B cell (primary cell): ENCODE results near the gene DBP. TPM values are rescaled to one million over a fixed set of nuclear protein-coding genes. Genes with fewer than 3 reads are reported as not detected.

Source experiments
- ATAC-seq: fragments of 200-7000 bp; cut with Tn5 transposase; one replicate; pipeline ENCODE4 v1.10.0; 2021; ENCODE audit warnings: low read depth, mild to moderate bottlenecking, moderate number of reproducible peaks, moderate library complexity
- CTCF ChIA-PET: fragments of 350-600 bp; sonication (Branson Sonifier 250); formaldehyde crosslinking; loops from one replicate; lab custom pipeline; 2021; ENCODE audit warnings: antibody characterized with exemption, inconsistent platforms; lab: Charles Lee
- POLR2A ChIA-PET: fragments of 350-600 bp; sonication (Branson Sonifier 250); formaldehyde crosslinking; loops from one replicate; lab custom pipeline; 2021; ENCODE audit warnings: antibody characterized with exemption; lab: Charles Lee
- DNase-seq: peaks from one replicate; pipeline ENCODE4 v3.0.0; 2013
- H2AFZ ChIP-seq: 2 replicates; pipeline ENCODE4 v1.6.1; 2012; ENCODE audit warnings: mild to moderate bottlenecking, low read depth, low read length; ENCODE audit not compliant: insufficient read depth, poor library complexity, severe bottlenecking
- H3K27ac ChIP-seq, 2 donors: 1 replicate in 1 of 2; 2 replicates in 1 of 2; pipeline ENCODE4 v1.5.1; 2012 to 2013; ENCODE audit warnings: low read length in 2 of 2, mild to moderate bottlenecking in 2 of 2, moderate library complexity in 1 of 2
- H3K27me3 ChIP-seq, 4 experiments: fragments of 200-600 bp in 1 of 4; sonication (generic) in 1 of 4; replicated peaks in 1 of 4; 1 replicate in 2 of 4; 2 replicates in 2 of 4; pipeline versions ENCODE4 v1.6.1 to v1.7.0; 2013 to 2016; ENCODE audit warnings: low read length in 3 of 4, mild to moderate bottlenecking in 2 of 4, mixed read lengths in 1 of 4, moderate library complexity in 1 of 4; ENCODE audit not compliant: insufficient read depth in 4 of 4, control insufficient read depth in 3 of 4; ENCODE audit errors: control extremely low read depth in 1 of 4
- H3K36me3 ChIP-seq, 2 experiments: replicated peaks in 1 of 2; 1 replicate in 1 of 2; 2 replicates in 1 of 2; pipeline versions ENCODE4 v1.6.1 to v1.7.1; 2013; ENCODE audit warnings: low read length in 1 of 2; ENCODE audit not compliant: insufficient read depth in 2 of 2, control insufficient read depth in 1 of 2; ENCODE audit errors: control extremely low read depth in 1 of 2, extremely low read depth in 1 of 2
- H3K4me1 ChIP-seq, 2 donors: fragments of 200-600 bp in 1 of 2; sonication (generic) in 1 of 2; 1 replicate in 1 of 2; 2 replicates in 1 of 2; pipeline versions ENCODE4 v1.5.1 to v1.6.1; 2013 to 2017; ENCODE audit warnings: low read length in 2 of 2; ENCODE audit not compliant: control insufficient read depth in 2 of 2, insufficient read depth in 2 of 2
- H3K4me2 ChIP-seq: replicated peaks from 2 replicates; pipeline ENCODE3; 2012; ENCODE audit warnings: mild to moderate bottlenecking, low read depth, low read length; ENCODE audit not compliant: poor library complexity, severe bottlenecking
- H3K4me3 ChIP-seq, 5 experiments: fragments of 200-600 bp in 1 of 5; sonication (generic) in 1 of 5; 1 replicate in 3 of 5; 2 replicates in 2 of 5; pipeline versions ENCODE4 v1.5.1 to v1.7.0; 2011 to 2016; ENCODE audit warnings: low read length in 4 of 5, mild to moderate bottlenecking in 4 of 5, low read depth in 2 of 5, control low read depth in 1 of 5, moderate library complexity in 1 of 5; ENCODE audit not compliant: insufficient read depth in 1 of 5; ENCODE audit errors: control extremely low read depth in 1 of 5, extremely low read depth in 1 of 5
- H3K79me2 ChIP-seq: fragments of 200-600 bp; sonication (generic); one replicate; pipeline ENCODE4 v1.6.0; 2016; ENCODE audit warnings: low read length; ENCODE audit not compliant: control insufficient read depth, insufficient read depth
- H3K9ac ChIP-seq: fragments of 200-600 bp; sonication (generic); 2 replicates; pipeline ENCODE4 v1.6.1; 2017; ENCODE audit warnings: mild to moderate bottlenecking, low read length, moderate library complexity
- H3K9me3 ChIP-seq, 3 donors: one replicate each; pipeline versions ENCODE4 v1.6.1 to v1.7.1; 2013; ENCODE audit warnings: low read length in 2 of 3; ENCODE audit not compliant: control insufficient read depth in 2 of 3, insufficient read depth in 1 of 3; ENCODE audit errors: control extremely low read depth in 1 of 3
- H4K20me1 ChIP-seq: 2 replicates; pipeline ENCODE4 v1.6.0; 2012; ENCODE audit warnings: mild to moderate bottlenecking, low read length; ENCODE audit not compliant: insufficient read depth, control insufficient read depth, poor library complexity, severe bottlenecking
- H3K27ac Mint-ChIP-seq: one replicate; pipeline ENCODE4 v1.8.0; 2021; ENCODE audit warnings: mixed read lengths
- H3K27me3 Mint-ChIP-seq: one replicate; pipeline ENCODE4 v1.8.0; 2021; ENCODE audit warnings: mixed read lengths
- H3K4me1 Mint-ChIP-seq: one replicate; pipeline ENCODE4 v1.8.0; 2021; ENCODE audit warnings: mixed read lengths
- H3K4me3 Mint-ChIP-seq: one replicate; pipeline ENCODE4 v1.8.0; 2021; ENCODE audit warnings: mixed read lengths
- H3K9me3 Mint-ChIP-seq: one replicate; pipeline ENCODE4 v1.8.0; 2022; ENCODE audit warnings: mixed read lengths; ENCODE audit not compliant: insufficient read depth
- EZH2 ChIP-seq: IDR thresholded peaks from 2 replicates; pipeline ENCODE4 v1.6.1; 2012; ENCODE audit warnings: borderline replicate concordance, low read depth, mild to moderate bottlenecking, moderate library complexity, low read length; ENCODE audit not compliant: insufficient read depth, poor library complexity, severe bottlenecking
- WGBS: methylation state at CpG from one replicate; pipeline ENCODE4 v1.1.5; 2013; ENCODE audit warnings: missing lambda C conversion rate; ENCODE audit not compliant: insufficient coverage; 5-methylcytosine and 5-hydroxymethylcytosine counted together
- intact Hi-C: fragments of 100-400 bp; cut with micrococcal nuclease; formaldehyde crosslinking; loops from one replicate; pipeline ENCODE4 v1.10.0; 2022
- polyA plus RNA-seq: library from polyadenylated mRNA; depleted of rRNA; stranded (reverse); fragments of >200 nt; gene quantifications from 2 replicates; pipeline ENCODE4 v1.2.3, GENCODE V29; 2012
- total RNA-seq, 2 donors: library from RNA; stranded (reverse); fragments of 120-200 nt in 1 of 2; gene quantifications; 1 replicate in 1 of 2; 2 replicates in 1 of 2; pipeline versions ENCODE4 v1.2.3 to v1.2.4, GENCODE V29; 2013 to 2022
- TF ChIP-seq, protein P1 (sequence below): fragments of 200-600 bp; IDR thresholded peaks from one replicate; pipeline ENCODE4 v1.8.0; 2022; ENCODE audit warnings: antibody characterized with exemption, mild to moderate bottlenecking

The DBP gene
- total and polyA plus RNA-seq, 2 donors (not counting 1 experiment from before 2014, with no cell fraction given) = 23.5 to 33.0 TPM

DNA sequence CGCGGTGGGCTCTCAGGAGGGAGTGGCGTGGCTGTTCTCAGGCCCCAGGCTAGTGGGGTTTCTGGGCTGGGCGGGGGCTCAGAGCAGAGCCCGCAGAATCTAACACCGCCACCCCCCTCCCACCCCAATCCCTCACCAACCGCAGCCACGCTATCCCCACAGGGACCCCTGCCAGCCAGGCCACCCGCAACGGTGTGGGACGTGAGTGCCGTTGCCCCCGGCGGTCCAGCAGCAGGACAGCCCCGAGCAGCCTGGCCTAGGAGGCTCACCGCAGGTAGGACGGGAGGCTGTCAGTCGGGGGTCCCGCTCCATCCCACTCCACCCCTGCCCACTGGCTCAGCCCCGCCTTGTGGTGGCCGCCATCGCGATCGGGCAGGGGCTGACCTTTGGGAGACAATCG, 35.8 kb upstream of the DBP start, which contains the start of gene NTN5:
TSS of gene NTN5 (minus strand) at position 24 of the 400 bp plus-strand sequence. CDS start 2,031 bp downstream, outside the sequence.
- ATAC-seq (no peak), DNase-seq (no peak)
- Mint-ChIP-seq H3K4me1 (peaks cover 6% of the 10 kb centered on the region), H3K27ac (no peak within 1 kb of the TSS), H3K9me3 (peaks cover 3% of the 10 kb centered on the region), H3K27me3 (peaks cover 6% of the 10 kb centered on the region), H3K4me3 (no peak within 1 kb of the TSS)
- peaks cover 4 to 10% of the 10 kb centered on the region in 2 donors for H3K4me1 ChIP-seq
- H3K9me3 ChIP-seq = peaks cover 0 to 6% (median 0%) of the 10 kb centered on the region in 3 donors
- ChIA-PET POLR2A (interaction anchor here (0.6 kb wide), 1 partner anchor 278 kb away, joined by 3 read pairs; no protein-coding TSS in a partner anchor), CTCF (interaction anchor here (3.3 to 5.4 kb wide), 2 partner anchors 28 to 66 kb away, joined by 18 to 51 read pairs; partner anchors contain the start of gene CA11)
- no peaks in the 10 kb centered on the region for H3K36me3 ChIP-seq
- H4K20me1 ChIP-seq = no peaks in the 10 kb centered on the region
- H3K9ac ChIP-seq = no peak within 1 kb of the TSS
- no peak within 1 kb of the TSS for H3K27ac ChIP-seq
- no peak within 1 kb of the TSS for H3K4me2 ChIP-seq
- no peaks in the 10 kb centered on the region for H3K27me3 ChIP-seq
- no peaks in the 10 kb centered on the region for H3K79me2 ChIP-seq
- intact Hi-C loops = no loop called here
- H3K4me3 ChIP-seq = no peak within 1 kb of the TSS
- 92% methylated on average over 19 of the region's 25 CpGs for WGBS
- TF ChIP-seq EZH2 = no peak
- TF ChIP-seq, protein P1, sequence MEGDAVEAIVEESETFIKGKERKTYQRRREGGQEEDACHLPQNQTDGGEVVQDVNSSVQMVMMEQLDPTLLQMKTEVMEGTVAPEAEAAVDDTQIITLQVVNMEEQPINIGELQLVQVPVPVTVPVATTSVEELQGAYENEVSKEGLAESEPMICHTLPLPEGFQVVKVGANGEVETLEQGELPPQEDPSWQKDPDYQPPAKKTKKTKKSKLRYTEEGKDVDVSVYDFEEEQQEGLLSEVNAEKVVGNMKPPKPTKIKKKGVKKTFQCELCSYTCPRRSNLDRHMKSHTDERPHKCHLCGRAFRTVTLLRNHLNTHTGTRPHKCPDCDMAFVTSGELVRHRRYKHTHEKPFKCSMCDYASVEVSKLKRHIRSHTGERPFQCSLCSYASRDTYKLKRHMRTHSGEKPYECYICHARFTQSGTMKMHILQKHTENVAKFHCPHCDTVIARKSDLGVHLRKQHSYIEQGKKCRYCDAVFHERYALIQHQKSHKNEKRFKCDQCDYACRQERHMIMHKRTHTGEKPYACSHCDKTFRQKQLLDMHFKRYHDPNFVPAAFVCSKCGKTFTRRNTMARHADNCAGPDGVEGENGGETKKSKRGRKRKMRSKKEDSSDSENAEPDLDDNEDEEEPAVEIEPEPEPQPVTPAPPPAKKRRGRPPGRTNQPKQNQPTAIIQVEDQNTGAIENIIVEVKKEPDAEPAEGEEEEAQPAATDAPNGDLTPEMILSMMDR = no peak
- H2AFZ ChIP-seq = no peak within 1 kb of the TSS

DNA sequence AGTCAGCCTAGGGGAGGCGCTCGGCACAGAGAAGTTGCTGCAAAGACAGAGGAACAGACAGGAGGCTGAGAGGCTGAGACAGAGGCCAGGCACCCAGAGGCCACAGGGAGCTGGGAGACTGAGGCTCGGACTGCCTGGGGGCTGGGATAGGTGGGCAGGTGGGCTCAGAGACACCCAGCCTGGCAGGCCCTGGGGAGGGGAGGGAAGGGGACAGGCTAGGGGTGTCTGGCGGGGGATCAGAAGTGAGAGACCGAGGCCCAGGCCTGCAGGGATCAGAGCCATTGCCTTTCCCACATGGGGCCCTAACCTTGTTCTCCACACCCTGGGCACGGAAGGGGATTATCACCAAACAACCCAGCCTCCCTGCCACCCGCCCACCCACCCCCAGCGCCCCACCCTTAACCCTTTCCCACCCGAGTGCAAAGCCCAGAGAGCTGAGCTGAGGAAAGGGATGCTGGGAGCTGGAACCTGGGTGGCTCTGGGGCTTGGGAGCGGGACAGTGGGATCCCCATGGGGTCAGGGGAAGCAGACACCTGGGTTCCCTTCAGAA, 34.3 kb upstream of the DBP start:
- Mint-ChIP-seq H3K9me3 (peaks cover 3% of the 10 kb centered on the region), H3K27me3 (peaks cover 6% of the 10 kb centered on the region), H3K27ac (no peak overlapping the region), H3K4me3 (no peak overlapping the region), H3K4me1 (peaks cover 6% of the 10 kb centered on the region)
- POLR2A ChIA-PET = interaction anchor here (0.6 kb wide), 1 partner anchor 138 kb away, joined by 3 read pairs; no protein-coding TSS in a partner anchor
- CTCF ChIA-PET = no interaction called here
- Histone ChIP-seq H3K27me3 (no peaks in the 10 kb centered on the region), H2AFZ (no peak overlapping the region), H3K4me3 (no peak overlapping the region), H3K9ac (no peak overlapping the region), H3K4me1 (peaks cover 4 to 10% of the 10 kb centered on the region in 2 donors), H3K36me3 (no peaks in the 10 kb centered on the region), H3K27ac (no peak overlapping the region), H3K79me2 (no peaks in the 10 kb centered on the region), H4K20me1 (no peaks in the 10 kb centered on the region), H3K9me3 (peaks cover 0 to 6% (median 0%) of the 10 kb centered on the region in 3 donors), H3K4me2 (no peak overlapping the region)
- WGBS = 92% methylated on average over 3 of the region's 10 CpGs
- DNase-seq (no peak), ATAC-seq (no peak)
- TF ChIP-seq, protein P1 = no peak
- TF ChIP-seq EZH2 = no peak
- intact Hi-C loops = no loop called here
